NCI-H2171 treated with DMSO at 0.1 percent for 48 hours (cell line): ENCODE measurements around the gene TEX14.
"Not testable (repeated sequence)": the region's sequence is repeated elsewhere in the genome, so short reads cannot be mapped to it uniquely, and the experiment has no call there.

Source experiments
- DNase-seq: peaks from one replicate; lab custom pipeline; 2025; lab: John Stamatoyannopoulos, UW

TEX14 gene

GRCh38 chr17:58606934-58607333 lies 84.9 kb downstream of the TEX14 start:
- no peak for DNase-seq

- DNase-seq, result no peak
These were observed 85.9 kb downstream of the TEX14 start for GRCh38 chr17:58605986-58606385.

- no peak for DNase-seq
These were observed 86.4 kb downstream of the TEX14 start for GRCh38 chr17:58605470-58605869.

GRCh38 chr17:58601976-58602375 lies 89.9 kb downstream of the TEX14 start:
- no peak for DNase-seq

- DNase-seq, result no peak
These were observed 94.5 kb downstream of the TEX14 start for GRCh38 chr17:58597371-58597770.

- DNase-seq, result no peak
These were observed 96.6 kb downstream of the TEX14 start for GRCh38 chr17:58595194-58595792.

- DNase-seq, result no peak
These were observed 98.7 kb downstream of the TEX14 start for GRCh38 chr17:58593123-58593522.

GRCh38 chr17:58591455-58591854 lies 100.4 kb downstream of the TEX14 start:
- DNase-seq, result no peak

- no peak for DNase-seq
These were observed 101.5 kb downstream of the TEX14 start for GRCh38 chr17:58590377-58590776.

GRCh38 chr17:58587713-58588117 lies 104.1 kb downstream of the TEX14 start:
- peak; percentile 80 for DNase-seq

- no peak for DNase-seq
These were observed 105.7 kb downstream of the TEX14 start for GRCh38 chr17:58586009-58586644.

- DNase-seq, result no peak
These were observed 106.3 kb downstream of the TEX14 start for GRCh38 chr17:58585554-58585953.

GRCh38 chr17:58583486-58583885 lies 108.4 kb downstream of the TEX14 start:
- DNase-seq, result no peak

- not testable (repeated sequence) for DNase-seq
These were observed 109.1 kb downstream of the TEX14 start for GRCh38 chr17:58582718-58583117.

GRCh38 chr17:58580671-58581070 lies 111.2 kb downstream of the TEX14 start:
- DNase-seq, result no peak

GRCh38 chr17:58577696-58578095 lies 114.1 kb downstream of the TEX14 start:
- DNase-seq, result peak; percentile 24

GRCh38 chr17:58576679-58577367 lies 115.0 kb downstream of the TEX14 start:
- no peak for DNase-seq

- DNase-seq, result no peak
These were observed 116.3 kb downstream of the TEX14 start for GRCh38 chr17:58575511-58575910.

- no peak for DNase-seq
These were observed 117.8 kb downstream of the TEX14 start for GRCh38 chr17:58574025-58574424.

- DNase-seq, result no peak
These were observed 119.0 kb downstream of the TEX14 start for GRCh38 chr17:58572846-58573245.

GRCh38 chr17:58570758-58571157 lies 121.1 kb downstream of the TEX14 start:
- no peak for DNase-seq

- no peak for DNase-seq
These were observed 122.6 kb downstream of the TEX14 start for GRCh38 chr17:58569196-58569595.

- DNase-seq, result no peak
These were observed 123.6 kb downstream of the TEX14 start for GRCh38 chr17:58568044-58568799.
